GM12875 (cell line): Measurements from ENCODE around the gene DIAPH2.

Source experiments
- H3K4me3 ChIP-seq: one replicate; pipeline ENCODE4 v1.5.1; 2011; ENCODE audit warnings: low read depth, low read length, control low read depth
- TF ChIP-seq, protein P1 (sequence below): IDR thresholded peaks from 2 replicates; pipeline ENCODE4 v1.5.1; 2011; ENCODE audit warnings: low read depth, mild to moderate bottlenecking, control low read depth, inconsistent platforms, low read length, moderate library complexity, borderline replicate concordance; ENCODE audit not compliant: insufficient read depth

The DIAPH2 gene

DNA sequence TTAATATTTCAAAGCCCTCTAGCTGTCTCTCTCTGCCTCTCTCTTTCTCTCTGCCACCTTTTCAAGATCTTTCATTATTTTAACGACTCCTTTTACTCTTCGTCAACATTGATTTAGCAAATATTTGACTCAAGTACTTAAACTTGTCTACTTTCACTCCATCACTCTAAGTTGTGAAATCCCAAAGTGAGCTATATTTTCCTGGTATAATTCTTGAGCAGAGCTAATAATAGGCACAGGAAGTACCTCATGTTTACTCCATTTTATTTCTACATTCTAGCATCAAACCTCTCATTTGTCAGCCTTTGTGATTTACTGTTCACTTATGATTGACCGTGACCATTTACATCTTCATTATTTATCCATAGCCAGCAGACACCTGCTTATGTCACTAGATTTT, 681.6 kb downstream of the DIAPH2 start:
- TF ChIP-seq, protein P1, sequence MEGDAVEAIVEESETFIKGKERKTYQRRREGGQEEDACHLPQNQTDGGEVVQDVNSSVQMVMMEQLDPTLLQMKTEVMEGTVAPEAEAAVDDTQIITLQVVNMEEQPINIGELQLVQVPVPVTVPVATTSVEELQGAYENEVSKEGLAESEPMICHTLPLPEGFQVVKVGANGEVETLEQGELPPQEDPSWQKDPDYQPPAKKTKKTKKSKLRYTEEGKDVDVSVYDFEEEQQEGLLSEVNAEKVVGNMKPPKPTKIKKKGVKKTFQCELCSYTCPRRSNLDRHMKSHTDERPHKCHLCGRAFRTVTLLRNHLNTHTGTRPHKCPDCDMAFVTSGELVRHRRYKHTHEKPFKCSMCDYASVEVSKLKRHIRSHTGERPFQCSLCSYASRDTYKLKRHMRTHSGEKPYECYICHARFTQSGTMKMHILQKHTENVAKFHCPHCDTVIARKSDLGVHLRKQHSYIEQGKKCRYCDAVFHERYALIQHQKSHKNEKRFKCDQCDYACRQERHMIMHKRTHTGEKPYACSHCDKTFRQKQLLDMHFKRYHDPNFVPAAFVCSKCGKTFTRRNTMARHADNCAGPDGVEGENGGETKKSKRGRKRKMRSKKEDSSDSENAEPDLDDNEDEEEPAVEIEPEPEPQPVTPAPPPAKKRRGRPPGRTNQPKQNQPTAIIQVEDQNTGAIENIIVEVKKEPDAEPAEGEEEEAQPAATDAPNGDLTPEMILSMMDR: no peak
- H3K4me3 ChIP-seq: no peak overlapping the region

DNA sequence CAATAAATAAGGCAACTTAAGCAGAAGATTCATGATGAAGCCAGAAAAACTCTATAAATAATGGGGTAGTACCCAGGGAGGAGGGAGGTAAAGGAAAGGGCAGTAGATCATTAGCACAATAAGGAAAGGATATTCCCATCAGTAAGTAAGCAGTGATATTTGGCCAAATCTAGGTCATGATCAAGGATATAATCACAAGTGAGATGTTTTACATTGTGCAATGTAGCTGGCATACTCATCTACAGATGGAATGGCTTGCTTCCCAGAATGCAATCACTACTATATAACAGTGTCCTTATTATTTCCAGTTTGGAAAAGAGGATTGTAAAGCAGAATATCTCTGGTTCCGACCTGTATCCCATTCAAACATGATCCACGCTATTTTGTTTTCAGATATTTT, 682.5 kb downstream of the DIAPH2 start:
- TF ChIP-seq, protein P1: no peak
- H3K4me3 ChIP-seq: no peak overlapping the region

DNA sequence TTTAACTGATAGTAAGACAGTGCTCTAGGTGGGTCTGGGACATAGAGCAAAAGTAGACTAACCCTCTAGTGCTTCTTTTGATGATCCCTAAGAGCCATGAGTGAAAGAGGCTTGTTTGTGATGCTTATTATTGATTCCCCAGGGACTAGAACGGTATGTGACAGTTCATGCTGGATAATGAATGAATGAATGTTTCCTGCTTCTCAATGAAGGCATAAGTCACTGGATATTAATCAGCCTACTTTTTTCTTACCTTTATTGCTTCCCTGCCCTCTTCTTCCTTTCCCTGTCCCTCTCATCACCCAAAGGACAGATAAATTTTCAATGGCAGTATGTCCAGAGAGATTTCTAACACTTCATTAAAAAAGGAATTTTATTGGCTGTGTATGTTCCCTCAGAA, 685.3 kb downstream of the DIAPH2 start:
- H3K4me3 ChIP-seq: no peak overlapping the region
- TF ChIP-seq, protein P1: no peak

DNA sequence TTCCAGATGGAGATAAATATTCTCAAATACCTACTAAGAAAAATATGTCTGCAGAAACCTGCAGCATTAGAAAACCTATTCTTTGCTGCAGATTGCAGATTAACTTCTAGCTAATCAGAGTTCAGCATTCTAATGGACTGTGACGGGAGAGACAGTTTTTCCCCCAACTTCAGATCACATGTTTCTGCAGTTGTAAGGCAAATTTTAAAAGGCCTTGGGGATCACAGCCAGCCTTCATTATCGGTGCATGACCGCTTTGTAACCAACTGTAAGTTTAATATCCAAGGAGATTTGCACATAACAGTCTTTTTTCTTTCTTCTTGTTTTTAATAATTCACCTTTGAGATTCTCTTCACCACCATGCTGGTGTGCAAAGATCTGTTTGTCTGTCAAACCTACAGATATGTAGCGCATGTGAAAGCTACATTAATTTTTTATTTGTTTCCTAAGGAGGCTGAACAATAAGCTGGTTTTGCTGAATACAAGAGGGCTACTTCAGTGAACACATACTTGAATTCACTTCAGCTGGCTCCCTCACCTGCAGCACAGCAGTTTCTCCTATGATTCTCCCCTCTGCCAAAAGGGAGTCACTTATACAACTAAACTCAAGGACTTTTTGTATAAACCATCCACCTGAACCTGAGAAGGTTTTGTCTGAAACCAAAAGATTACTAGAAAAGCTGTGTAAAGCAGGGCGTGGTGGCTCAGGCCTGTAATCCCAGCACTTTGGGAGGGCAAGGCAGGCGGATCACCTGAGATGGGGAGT, 687.5 kb downstream of the DIAPH2 start:
- TF ChIP-seq, protein P1: no peak
- H3K4me3 ChIP-seq: no peak overlapping the region

DNA sequence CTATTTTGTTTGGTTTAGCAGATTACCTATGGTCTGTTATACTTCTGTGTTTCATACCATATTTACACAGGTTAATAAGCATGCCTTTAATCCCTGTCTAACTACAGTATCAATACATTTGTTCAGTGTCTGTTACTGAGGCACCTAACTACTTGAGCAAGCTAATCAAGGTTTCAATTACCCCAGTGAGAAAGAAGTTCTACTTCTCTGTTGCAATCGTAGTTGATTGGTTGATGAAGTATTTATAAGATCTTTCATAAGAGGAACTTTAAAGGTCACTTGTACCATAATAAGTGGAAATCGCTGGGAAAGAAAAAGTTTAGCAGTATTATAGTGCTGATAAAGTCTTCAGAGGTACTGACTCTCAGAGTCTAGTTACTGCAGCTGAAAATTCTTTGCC, 689.6 kb downstream of the DIAPH2 start:
- H3K4me3 ChIP-seq: no peak overlapping the region
- TF ChIP-seq, protein P1: no peak

DNA sequence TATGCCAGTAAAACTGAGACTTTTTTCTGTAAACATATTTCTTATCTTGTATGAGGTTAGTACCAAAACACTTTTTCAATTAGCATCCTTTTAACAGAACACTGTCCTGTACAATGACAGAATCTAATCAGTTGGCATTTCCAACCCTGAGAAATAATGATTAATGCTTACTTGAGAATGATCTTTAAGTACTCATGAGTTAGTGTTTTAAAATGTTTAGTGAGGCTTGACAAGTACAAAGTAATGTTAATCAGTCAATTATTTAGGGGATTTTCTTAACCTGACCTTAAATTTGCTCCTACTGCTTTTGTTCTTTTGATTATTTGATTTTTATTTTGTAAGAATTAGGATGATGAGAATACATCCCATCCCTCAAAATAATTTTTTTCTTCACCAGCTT, 695.6 kb downstream of the DIAPH2 start:
- TF ChIP-seq, protein P1: no peak
- H3K4me3 ChIP-seq: no peak overlapping the region

DNA sequence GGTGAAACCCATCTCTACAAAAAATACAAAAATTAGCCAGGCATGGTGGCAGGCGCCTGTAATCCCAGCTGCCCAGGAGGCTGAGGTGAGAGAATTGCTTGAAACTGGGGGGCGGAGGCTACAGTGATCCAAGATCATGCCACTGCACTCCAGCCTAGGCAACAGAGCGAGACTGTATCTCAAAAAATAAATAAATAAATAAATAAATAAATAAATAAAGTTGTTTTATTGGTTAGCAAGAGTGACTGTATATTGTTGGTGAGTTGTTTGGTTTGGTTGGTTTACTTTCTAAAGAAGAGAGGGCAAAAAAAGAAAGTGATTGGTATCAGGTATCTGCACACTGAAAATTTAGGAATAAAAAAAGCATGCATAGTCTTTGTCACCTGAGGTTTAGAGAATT, 700.0 kb downstream of the DIAPH2 start:
- TF ChIP-seq, protein P1: no peak
- H3K4me3 ChIP-seq: no peak overlapping the region
